Measurements from ENCODE around the gene ENPP7. TPM values are rescaled to one million over a fixed set of nuclear protein-coding genes. Genes with fewer than 3 reads are reported as not detected.

Gene ENPP7
- total and polyA plus RNA-seq, 2 donors (not counting 3 experiments of a cell fraction or from before 2014, with no cell fraction given) = not detected

DNA sequence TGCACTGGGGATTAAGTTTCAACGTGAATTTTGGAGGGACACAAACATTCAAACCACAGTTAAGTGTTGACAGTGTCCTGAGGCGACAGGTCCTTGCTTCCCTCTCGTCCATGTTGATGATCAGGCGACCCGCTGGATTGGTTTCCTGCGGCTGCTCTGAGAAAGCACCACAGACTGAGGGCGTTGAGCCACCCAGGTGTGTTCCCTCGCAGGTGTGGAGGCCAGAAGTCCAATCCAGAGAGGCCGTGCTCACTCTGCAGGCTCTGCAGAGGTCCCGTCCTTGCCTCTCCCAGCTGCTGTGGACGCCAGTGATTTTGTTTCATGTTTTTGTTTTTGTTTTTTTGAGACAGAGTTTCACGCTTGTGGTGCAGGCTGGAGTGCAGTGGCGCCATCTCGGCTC is 24.8 kb downstream of the ENPP7 start:
- H3K9me3 ChIP-seq (replicated peaks; ENCODE audit: control insufficient read depth, insufficient read depth, low read length) = no peaks in the 10 kb centered on the region
- H2AFZ ChIP-seq (ENCODE audit: low read depth, low read length) = no peak overlapping the region
- H3K27ac ChIP-seq (ENCODE audit: insufficient read depth, low read depth, low read length) = no peak overlapping the region
- DNase-seq (ENCODE audit: low read depth, low spot score) = no peak
- no peaks in the 10 kb centered on the region for H3K9me1 ChIP-seq (replicated peaks; ENCODE audit: control insufficient read depth, extremely low read depth, insufficient read depth, low read length)
- H3K27me3 ChIP-seq (ENCODE audit: control insufficient read depth in 2 of 2, insufficient read depth in 2 of 2, low read length in 2 of 2) = peaks cover 0 to 2% of the 10 kb centered on the region in 2 experiments
- POLR2A ChIA-PET = no interaction called here
- no peak overlapping the region for H3K4me3 ChIP-seq (replicated peaks in 1 of 3; ENCODE audit: insufficient read depth in 1 of 3, low read depth in 1 of 3, low read length in 3 of 3)
- no peaks in the 10 kb centered on the region for H3K79me2 ChIP-seq (ENCODE audit: control insufficient read depth, insufficient read depth, low read length)
- no peak overlapping the region for H3K4me2 ChIP-seq (ENCODE audit: insufficient read depth, low read length)
- CTCF ChIA-PET = no interaction called here
- no peak for FAIRE-seq
- H3K4me1 ChIP-seq (ENCODE audit: control insufficient read depth, extremely low read depth, insufficient read depth, low read length) = no peaks in the 10 kb centered on the region
- BruUV-seq (replicated peaks) = no TSS peak
- H4K20me1 ChIP-seq (replicated peaks; ENCODE audit: control insufficient read depth, extremely low read depth, insufficient read depth, low read length) = no peaks in the 10 kb centered on the region
- H3K36me3 ChIP-seq (ENCODE audit: control insufficient read depth in 2 of 2, extremely low read depth in 1 of 2, insufficient read depth in 2 of 2, low read length in 2 of 2) = no peaks in the 10 kb centered on the region
- intact Hi-C loops (cut with micrococcal nuclease) = no loop called here
- TF ChIP-seq, protein P1, sequence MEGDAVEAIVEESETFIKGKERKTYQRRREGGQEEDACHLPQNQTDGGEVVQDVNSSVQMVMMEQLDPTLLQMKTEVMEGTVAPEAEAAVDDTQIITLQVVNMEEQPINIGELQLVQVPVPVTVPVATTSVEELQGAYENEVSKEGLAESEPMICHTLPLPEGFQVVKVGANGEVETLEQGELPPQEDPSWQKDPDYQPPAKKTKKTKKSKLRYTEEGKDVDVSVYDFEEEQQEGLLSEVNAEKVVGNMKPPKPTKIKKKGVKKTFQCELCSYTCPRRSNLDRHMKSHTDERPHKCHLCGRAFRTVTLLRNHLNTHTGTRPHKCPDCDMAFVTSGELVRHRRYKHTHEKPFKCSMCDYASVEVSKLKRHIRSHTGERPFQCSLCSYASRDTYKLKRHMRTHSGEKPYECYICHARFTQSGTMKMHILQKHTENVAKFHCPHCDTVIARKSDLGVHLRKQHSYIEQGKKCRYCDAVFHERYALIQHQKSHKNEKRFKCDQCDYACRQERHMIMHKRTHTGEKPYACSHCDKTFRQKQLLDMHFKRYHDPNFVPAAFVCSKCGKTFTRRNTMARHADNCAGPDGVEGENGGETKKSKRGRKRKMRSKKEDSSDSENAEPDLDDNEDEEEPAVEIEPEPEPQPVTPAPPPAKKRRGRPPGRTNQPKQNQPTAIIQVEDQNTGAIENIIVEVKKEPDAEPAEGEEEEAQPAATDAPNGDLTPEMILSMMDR (IDR thresholded peaks at IDR 0.05; ENCODE audit: extremely low read depth in 1 of 2, insufficient read depth in 1 of 2, low read depth in 1 of 2, low read length in 2 of 2) = no peak
- TF ChIP-seq JUN (IDR thresholded peaks at IDR 0.05; ENCODE audit: borderline replicate concordance, insufficient read depth, insufficient read length, low read depth) = no peak
- TF ChIP-seq EZH2 (IDR thresholded peaks at IDR 0.05; ENCODE audit: borderline replicate concordance, low read depth, low read length, severe bottlenecking) = no peak
- no peak for TF ChIP-seq MYC (IDR thresholded peaks at IDR 0.05; ENCODE audit: low read depth, low read length)
- no peak for TF ChIP-seq POLR2A (IDR thresholded peaks at IDR 0.05; ENCODE audit: low read depth, low read length)
- TF ChIP-seq, protein P2, sequence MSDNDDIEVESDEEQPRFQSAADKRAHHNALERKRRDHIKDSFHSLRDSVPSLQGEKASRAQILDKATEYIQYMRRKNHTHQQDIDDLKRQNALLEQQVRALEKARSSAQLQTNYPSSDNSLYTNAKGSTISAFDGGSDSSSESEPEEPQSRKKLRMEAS (IDR thresholded peaks at IDR 0.05; ENCODE audit: insufficient read depth, insufficient read length) = no peak
- TF ChIP-seq FOS (IDR thresholded peaks at IDR 0.05; ENCODE audit: borderline replicate concordance, insufficient read depth, low read length) = no peak
- TF ChIP-seq POLR2AphosphoS5 (IDR thresholded peaks at IDR 0.05; ENCODE audit: insufficient read depth, low read depth, low read length) = no peak
- TF ChIP-seq GATA2 (IDR thresholded peaks at IDR 0.05; ENCODE audit: insufficient read depth, insufficient read length, low read depth, low read length) = no peak
- dilution Hi-C loops (cut with MboI; ENCODE audit: extremely low pct_ligation_motif_present, low sequenced_read_pairs) = no loop called here
- H3K9ac ChIP-seq (replicated peaks; ENCODE audit: extremely low read depth, insufficient read depth, low read length) = no peak overlapping the region

Data from endothelial cell of umbilical vein (primary cell).